Brain pericyte (primary cell): ENCODE data around the gene OS9.

Experiments
- DNase-seq: peaks from one replicate; pipeline ENCODE4 v3.0.0-alpha.2; 2012; ENCODE audit warnings: low read depth, low spot score

Gene OS9

DNA sequence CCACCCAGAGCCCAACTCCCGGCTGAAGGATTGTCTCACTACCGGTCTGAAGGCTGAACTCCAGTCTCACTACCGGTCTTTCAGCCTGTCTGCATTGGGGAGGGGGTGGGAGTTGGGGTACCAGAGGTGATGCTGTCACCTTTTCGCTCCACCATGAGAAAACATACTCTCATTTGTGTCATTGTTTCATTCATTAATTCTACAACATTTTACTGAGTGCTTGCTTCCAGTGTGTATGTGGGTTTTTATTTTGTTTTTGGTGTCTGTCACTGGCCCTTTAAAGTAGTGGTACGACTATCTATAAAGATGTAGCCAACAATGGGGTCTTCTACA, 58.7 kb downstream of the OS9 start:
- no peak for DNase-seq

DNA sequence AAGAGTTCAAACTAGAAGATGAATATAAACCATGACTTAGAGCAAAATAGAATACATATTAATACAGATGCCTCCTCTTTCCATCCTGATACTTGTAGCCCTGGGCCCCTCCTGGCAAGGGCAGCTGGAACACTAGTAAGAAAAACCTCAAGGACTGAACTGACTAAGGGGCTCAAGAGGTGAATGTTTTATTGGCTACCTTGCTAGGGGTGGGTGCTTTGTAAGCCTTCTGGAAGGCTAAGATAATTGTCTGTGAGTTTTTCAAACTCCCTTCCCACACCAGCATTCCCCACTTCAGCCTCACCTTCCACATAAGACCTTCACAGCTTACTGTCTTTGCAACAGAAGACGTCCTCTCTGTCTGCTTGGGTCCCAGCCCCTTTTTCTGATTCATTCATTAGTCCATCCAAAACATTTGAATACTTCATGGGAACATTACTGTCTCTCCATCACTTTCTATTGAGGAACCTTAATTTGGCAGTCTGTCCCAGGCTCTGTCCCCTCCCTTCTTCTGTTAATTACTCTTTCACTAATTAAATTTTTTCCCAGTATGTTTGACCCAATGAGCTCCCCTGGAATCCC, 59.9 kb downstream of the OS9 start:
- no peak for DNase-seq

DNA sequence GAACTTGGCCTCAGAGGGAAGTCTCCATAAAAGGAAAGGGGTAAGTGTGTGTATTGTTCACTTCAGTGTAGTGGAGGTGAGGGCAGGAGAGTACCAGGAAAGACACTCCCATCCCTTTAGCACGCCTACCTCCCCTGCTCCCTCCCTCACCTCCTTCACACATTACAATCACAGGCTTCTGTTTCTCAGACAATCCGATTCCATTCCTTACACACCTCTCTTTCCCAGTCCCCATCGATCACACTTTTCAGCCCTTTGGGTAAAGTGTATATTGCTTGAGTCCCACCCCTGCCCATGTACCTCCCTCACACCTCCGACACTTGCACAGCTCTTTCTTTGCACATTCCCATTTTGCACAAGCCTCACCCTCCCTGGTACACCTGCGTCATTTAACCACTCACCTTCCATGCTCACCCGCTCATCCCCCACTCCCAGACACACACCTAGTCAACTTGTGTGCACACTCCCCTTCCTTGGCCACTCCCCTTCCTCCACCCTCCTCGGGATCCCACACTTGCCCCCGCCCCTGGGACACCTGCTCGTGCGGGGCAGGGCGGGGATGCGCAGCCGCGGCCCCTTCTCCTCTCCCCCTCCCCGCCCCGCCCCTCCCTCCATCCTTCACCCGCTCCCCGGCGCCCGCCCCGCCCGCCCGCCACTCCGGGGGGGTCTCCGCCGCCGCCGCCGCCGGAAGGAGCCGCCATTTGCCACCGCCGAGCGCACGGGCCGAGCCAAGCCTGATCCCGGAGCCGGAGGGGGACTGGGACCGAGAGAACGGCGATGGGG, 60.7 kb downstream of the OS9 start, which contains the start of gene MARCHF9:
MARCHF9 (plus strand) TSS at position 693 of the 783 bp plus-strand sequence. CDS start 426 bp downstream, outside the sequence.
- no peak for DNase-seq

DNA sequence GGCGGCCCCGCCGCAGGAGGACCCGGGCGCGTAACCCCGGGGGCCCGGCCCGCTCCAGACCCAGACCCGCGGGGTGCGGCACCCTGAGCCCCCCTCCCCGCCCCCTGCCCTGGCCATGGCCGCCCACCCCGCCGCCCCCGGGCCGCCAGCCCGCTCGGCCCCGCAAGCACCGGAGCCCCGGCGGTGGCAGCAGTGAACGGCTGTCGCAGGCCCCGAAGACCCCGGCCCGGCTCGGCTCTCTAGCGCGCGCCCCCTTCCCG, 61.2 kb downstream of the OS9 start:
- no peak for DNase-seq

DNA sequence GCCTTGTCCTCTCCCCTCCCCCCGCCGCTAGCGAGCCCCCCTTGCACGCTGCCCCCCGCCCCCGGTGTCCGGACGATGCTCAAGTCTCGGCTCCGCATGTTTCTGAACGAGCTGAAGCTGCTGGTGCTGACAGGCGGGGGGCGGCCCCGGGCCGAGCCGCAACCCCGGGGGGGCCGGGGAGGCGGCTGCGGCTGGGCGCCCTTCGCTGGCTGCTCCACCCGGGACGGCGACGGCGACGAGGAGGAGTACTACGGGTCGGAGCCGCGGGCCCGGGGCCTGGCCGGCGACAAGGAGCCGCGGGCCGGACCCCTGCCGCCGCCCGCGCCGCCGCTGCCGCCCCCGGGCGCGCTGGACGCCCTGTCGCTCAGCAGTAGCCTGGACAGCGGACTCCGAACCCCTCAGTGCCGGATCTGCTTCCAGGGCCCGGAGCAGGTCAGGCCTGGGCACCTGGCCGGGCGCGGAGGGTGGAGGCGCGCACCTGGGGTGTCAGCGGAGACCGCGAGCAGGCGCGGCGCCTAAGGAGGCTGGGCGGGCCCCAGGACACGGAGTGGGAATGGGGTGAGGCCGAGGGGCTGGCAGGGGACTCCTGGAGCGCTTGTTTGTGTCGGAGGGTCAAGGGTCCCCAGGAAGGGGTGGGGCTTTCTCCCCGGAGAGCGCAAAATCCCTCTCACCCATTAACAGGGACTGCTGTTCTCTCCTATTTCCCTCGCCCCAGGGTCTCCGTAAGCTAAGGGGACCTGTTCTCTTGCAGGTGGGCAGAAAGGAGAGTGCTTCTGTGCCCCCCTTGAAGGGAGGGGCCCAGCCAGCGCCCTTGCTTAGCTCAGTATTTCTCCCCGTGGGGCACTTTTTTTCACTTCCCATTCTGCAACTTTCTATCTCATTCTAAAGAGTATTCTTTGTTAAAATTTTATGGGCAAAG, 61.8 kb downstream of the OS9 start:
- no peak for DNase-seq

DNA sequence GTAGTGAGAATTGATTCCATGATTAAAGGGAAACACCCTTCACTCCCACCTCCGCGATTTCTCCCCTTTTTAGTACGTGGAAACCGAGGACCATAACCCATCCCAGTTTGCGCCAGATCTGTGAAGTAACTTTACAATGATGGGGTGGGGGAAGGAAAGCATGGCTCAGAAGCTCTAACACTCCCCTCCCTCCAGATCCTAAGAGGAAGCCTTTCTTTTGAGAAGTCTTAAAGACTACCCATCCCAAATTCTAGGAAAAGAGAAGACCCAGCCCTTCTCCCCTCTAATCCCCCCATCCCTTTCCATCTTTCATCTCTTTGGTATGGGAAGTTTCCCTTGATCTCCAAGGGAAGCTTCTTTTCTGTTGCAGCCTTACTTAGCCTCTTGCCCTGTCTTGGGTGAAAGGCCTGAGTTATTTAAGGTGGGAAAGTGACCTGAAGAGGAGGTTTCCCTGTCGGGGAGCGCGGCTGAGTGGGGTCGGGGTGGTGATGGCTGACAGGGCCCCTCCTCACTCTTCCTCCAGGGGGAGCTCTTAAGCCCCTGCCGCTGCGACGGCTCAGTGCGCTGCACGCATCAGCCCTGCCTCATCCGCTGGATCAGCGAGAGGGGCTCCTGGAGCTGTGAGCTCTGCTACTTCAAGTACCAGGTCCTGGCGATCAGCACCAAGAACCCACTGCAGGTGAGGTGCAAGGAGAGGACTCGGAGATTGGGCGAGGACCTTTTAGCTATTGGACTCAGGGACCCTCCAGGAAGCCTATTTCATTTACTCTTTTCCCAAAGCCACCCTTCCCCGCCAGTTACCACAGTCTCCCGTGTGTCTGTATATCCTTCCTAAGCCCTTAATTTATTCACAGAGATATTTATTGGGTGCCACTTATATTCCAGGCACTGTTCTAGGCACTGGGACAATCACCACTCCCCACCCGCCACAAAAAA, 62.7 kb downstream of the OS9 start:
- no peak for DNase-seq

DNA sequence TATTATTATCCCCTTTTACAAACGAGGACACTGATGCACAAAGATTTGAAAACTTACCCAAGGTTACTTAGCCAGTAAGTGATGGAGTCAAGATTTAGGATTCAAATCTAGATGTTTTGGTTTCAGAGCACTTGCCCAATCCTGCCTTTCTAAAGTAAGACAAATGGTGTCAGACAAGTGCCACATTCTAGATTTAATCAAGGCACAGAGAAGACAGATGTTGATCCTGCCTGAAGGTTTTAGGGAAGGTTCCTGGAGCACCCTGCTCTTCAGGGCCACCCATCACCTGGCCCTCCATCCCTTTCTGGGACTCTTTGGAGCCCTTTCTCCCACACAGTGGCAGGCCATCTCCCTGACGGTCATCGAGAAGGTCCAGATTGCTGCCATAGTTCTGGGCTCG, 63.8 kb downstream of the OS9 start:
- DNase-seq: no peak

DNA sequence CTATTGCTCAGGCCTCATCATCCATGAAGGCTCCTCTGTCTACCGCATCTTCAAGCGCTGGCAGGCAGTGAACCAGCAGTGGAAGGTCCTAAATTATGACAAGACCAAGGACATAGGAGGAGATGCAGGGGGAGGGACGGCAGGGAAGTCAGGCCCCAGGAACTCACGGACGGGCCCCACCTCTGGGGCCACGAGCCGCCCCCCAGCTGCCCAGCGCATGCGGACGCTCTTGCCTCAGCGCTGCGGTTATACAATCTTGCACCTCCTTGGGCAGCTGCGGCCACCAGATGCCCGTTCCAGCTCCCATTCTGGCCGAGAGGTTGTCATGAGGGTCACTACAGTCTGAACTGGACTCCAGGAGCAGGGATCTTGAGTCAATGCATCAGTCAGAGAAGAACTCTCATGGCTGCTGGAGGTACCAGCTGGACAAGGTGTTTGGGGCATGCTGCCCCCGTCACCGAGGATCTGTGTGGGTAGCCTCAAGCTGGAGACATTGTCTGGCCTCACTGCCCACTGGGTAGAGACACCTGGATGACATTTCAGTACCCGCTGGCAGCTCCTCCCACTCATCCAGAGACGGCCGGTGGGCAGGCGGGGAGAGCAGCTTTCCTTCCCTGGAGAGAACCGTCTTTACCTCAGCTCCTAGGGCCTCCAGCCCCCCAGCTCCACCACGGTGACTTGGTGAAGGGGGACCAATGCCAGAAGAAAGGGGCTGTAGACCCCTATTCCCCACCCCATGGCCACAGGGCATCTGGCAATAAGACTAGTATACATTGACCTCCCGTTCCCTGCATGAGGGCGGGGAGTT, 64.8 kb downstream of the OS9 start:
- no peak for DNase-seq

DNA sequence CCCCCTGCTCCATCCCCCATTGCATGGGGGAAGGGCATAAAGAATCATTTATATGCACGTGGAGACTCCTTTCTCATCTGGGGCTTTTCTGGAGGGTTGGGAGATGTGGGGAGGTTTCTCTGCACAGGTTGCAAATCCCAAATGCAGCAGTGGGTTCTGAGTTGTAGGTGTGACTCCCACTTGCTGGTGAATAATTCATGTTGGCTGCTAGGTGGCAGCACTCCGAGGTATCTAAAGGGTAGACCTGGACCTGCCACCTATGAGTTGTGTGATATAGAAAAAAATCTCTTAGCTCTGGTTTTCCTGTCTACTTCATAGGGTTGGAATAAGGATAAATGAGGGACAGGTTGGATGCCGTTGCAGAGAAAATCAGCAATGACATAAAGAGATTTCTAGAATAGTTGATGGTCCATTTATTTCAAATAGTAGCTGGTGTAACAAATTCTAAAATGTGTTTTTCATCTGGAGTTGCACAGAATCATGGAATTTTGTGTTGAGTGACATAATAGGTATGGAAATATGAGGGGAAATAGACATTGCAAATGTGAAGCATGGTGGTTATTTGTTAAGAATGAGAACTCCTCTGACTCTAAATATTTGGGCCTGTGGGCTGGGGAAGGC, 65.5 kb downstream of the OS9 start:
- DNase-seq: no peak

DNA sequence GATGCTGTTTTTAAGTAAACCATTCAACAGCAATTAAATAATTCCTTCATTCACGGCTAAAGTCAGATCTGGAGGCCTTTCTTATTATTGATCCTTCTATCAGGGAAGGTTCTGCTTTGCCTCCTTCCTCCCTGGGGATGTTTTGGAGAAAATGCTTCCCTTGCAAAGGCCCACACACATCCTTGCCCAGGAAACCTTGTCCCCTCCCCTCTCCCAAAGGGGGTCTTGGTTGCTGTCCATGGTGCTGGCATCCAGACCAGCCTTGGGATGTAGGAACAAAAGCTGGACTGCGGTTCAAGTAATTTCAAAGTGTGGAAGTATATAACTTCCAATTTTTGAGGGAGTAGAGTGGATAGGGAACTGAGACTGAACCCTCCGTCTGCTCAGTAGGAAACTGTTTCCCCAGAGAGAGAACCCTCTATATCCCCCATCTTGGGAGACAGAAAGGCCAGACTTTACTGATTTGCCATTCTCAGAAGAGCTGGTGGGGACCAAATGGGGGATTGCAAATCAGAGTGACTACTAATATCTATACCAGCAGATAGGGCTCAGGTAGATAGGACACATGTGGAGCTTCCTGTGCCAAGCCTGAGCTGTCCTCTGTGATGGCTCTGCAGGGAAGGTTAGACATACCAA, 66.5 kb downstream of the OS9 start:
- DNase-seq: no peak

DNA sequence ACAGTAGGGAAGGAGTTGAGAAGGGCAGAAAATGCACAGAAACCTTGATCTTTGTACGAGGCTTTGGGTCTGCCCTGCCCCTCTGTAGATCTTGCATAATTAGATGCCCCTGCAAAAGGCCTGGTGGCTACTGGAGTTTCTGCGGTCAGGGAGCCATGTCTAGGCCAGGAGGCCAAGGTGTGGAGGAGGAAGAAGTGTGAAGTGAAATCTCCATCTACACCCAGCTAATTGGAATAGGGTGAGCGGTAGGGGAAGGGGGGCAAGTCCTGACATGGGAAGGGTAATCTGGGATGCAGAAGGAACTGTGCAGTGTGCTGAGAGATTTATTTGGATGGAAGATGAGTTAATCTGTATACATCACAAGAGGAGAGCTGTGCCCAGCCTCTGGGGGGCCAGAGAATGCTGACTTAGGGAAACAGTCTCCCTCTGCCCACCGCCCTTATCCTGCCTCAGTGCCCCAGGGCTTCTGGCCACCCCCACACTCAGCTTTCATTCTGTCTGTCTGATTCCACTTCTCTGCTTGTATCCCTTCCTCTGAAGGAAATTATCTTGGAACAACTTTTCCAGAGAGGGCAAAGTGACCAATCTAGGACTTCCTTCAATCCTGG, 67.6 kb downstream of the OS9 start:
- no peak for DNase-seq

DNA sequence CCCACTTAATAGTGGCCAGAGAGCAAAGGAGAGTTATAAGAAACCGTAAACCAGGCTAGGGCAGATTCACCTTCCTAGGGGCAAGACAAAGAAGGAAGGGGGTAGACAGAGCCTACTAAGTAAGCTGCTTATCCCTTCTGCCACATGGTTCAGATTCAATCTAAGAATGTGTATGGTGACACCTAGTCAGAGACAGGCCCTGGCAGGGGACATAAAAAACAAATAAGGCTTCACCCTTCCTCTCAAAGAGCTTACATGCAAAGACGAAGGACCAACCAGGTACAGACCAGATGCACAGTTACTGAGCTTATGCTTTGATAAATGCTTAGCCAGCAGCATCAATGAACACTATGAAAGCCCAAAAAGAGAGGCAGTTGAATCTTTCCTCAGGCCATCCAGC, 68.5 kb downstream of the OS9 start:
- DNase-seq: no peak

DNA sequence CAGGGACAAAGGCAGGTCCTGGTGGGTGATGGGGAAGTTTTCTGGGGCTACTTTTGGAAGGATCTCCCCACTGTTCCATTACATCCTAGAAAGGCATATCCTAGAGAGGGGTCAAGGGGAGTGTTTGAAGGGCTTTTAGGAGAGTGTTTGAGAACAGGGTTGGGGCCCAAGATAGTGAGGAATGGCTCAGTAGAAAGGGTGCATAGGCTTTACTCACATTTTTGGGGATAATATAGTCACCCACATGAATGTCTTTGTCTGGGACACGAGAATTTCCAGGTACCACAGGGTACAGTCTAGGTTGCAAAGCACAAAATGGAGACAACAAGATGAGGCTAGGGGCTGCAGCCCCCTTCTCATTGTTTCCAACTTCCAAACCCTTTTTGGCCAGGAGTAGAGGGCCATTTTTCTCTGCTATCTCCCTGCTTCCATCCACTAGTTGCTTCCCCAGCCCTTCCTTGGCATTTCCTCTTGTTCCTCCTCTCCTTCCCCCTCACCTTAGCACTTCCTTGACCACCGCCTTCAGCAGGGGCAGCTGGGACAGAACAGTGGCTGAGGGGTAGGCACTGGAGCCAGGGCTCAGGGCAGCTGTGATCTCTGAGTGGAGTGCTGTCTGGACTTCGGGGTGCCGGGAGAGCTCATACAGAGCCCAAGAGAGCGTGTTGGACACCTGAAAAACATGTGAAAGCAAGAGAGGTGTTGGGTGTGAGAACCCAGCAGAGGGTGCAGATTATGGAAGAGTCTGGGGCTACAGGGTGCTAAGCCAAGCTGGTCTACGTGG, 70.1 kb downstream of the OS9 start:
- no peak for DNase-seq

DNA sequence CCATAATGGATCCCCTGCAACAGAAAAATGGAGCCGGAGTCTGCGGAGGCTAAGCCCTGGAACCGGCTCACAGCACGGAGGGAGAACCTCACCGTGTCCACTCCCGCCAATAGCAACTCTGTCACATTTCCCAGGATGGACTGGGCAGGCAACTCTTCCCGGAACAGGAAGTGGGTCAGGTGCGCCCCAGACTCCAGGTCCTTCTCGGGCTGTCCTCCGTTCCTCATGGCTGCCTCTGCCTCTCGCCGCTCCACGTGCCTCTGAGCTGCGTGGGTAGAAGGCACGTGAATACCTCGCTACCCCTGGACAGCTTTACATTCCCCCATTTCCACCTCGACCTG, 70.7 kb downstream of the OS9 start:
- no peak for DNase-seq

DNA sequence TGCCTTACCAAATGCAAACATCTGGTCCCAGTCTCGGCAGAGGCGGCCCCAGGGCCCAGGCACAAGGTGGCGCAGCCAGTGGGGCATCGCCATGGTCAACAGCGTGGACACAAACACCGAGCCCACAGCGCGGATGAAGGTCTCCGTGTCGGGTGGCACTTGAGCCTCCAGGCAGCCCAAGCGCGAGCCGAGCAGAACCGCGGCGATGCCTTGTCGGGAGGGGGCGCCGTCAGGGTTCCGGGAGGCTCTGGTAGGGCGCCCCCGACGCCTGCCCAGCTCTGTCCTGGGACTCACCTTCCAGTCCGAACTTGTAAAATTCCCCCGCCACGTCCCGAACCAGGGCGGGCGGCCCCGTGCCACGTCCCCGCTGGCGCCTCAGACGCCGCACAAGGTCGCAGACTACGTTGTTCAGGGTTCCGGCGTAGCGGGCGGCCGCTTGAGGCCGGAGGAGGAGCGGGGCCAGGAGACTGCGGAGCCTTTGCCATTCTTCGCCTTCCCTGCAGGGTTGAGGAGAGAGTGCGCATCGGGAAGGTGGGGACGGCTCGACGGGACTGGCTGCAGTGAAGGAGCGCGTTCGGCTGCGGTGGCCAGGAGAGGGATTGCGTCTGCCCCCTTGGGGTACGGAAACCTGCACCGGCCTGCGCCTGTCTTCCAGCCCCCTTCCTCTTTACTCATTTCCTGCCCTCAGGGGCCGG, 71.2 kb downstream of the OS9 start:
- no peak for DNase-seq

DNA sequence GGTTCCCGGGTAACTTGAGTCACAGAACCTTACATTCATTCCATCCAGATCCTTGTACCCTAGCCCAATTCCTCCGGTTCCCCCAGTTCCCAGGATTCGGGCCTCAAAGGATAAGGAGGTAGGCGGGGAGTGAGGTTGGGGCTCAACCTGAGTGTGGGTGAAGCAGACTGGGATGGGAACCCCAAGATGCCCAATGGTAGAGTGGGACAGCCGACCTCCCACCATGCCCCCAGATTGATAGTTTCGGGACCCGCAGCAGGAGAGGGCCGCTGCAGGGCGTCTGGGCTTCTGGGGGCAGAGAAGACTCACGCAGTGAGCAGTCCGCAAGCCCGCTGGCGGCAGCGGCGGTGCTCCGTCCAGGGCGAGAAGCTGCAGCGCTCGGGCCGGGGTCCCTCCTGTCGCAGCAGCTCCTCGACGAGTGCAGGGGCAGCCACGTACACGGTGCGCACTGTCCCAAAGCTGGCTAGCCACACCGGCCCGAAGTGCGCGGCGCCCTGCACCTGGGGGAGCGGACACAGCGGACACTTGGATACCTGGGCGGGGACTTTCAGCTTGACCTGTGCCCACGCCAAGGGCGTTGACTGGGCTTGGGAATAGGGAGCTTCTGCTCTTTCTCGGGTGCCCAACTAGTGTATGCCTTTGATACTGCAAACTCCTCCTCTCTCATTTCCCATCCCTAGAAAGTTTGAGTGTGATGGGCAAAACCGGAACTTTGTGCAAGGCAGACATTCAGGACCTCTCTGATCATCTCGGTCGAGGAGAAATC, 71.9 kb downstream of the OS9 start:
- DNase-seq: no peak
